GM19468 (cell line): ENCODE results near the gene CLMN.

Source experiments
- ATAC-seq: cut with Tn5 transposase; IDR thresholded peaks from one replicate; pipeline ENCODE4 v1.9.1; 2021; ENCODE audit warnings: mild to moderate bottlenecking, moderate library complexity, moderate number of reproducible peaks; ENCODE audit not compliant: unreplicated experiment; ENCODE audit errors: extremely low read depth

The CLMN gene

GRCh38 chr14:95346266-95346665 is 26.6 kb upstream of the CLMN start:
- ATAC-seq: no peak

GRCh38 chr14:95345032-95345431 is 25.3 kb upstream of the CLMN start:
- no peak for ATAC-seq

- no peak for ATAC-seq
Observed at GRCh38 chr14:95344536-95344935, 24.8 kb upstream of the CLMN start.

GRCh38 chr14:95341564-95341963 is 21.9 kb upstream of the CLMN start:
- ATAC-seq: no peak

GRCh38 chr14:95341115-95341514 is 21.4 kb upstream of the CLMN start:
- no peak for ATAC-seq

GRCh38 chr14:95340201-95340697 is 20.5 kb upstream of the CLMN start:
- no peak for ATAC-seq

- no peak for ATAC-seq
Observed at GRCh38 chr14:95339301-95339865, 19.7 kb upstream of the CLMN start.

GRCh38 chr14:95338436-95338835 is 18.7 kb upstream of the CLMN start:
- ATAC-seq: no peak

DNA sequence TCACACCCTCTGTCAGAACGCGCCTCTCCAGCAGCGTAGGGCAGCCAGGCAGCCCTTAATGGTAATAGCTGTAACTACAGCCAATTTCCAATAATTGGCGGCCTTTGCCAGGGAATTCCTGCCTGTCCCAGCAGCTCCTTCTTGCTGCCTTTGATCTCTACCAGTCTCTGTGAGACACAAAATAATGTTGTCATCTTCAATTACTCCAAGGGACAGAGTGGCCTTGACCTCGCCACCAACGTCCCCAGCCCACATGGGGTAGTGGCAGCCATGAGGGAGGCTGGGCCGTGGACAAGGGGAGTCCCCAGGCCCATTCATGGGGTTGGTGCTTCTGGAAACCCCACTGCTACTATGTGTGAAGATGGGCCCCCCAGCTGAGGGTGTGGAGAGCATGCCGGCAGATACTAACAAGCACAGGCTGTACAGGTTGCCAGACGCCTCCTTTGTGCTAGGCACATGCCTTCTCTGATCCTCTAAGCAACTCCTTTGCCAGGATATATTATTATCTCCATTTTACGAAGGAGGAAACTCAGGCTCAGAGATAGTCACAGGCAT is 17.4 kb upstream of the CLMN start:
- no peak for ATAC-seq

DNA sequence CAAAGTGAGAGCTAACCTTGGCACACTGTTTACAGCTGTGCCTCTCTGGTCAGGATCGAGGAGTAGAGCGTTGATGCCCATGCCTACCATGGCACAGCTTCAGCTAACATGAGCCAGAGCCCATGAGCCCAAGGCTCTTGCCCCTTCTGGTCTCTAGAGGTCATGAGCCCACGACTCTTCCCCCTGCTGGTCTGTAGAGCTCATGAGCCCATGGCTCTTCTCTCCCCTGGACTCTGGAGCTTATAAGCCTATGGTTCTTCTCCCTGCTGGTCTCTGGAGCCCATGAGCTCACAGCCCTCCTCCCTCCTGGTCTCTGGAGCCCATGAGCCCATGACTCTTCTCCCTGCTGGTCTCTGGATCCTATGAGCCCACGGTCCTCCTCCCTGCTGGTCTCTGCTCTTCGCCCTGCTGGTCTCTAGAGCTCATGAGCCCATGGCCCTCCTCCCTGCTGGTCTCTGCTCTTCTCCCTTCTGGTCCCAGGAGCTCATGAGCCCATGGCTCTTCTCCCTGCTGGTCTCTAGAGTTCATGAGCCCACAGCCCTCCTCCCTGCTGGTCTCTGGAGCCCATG is 16.6 kb upstream of the CLMN start:
- no peak for ATAC-seq

- no peak for ATAC-seq
Observed at GRCh38 chr14:95335071-95335470, 15.4 kb upstream of the CLMN start.

DNA sequence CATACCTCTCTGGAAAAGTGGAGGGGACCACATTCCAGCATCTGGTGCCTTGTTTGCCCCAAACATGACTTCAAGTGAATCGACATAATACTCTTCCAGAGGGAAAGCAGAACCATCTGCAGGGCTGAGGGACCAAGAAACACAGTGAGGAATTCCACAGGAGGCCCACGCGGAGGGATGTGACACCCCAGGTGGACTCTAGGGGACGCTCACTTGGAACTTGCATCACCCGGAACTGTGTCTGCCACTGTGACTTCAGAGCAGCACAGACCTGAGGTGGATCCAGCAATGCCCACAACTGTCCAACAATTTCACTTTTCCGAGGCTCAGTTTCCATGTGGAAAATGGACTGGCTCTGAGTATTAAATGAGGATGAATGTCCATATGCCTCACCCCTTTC is 14.3 kb upstream of the CLMN start:
- no peak for ATAC-seq

GRCh38 chr14:95332641-95333040 is 12.9 kb upstream of the CLMN start:
- no peak for ATAC-seq

DNA sequence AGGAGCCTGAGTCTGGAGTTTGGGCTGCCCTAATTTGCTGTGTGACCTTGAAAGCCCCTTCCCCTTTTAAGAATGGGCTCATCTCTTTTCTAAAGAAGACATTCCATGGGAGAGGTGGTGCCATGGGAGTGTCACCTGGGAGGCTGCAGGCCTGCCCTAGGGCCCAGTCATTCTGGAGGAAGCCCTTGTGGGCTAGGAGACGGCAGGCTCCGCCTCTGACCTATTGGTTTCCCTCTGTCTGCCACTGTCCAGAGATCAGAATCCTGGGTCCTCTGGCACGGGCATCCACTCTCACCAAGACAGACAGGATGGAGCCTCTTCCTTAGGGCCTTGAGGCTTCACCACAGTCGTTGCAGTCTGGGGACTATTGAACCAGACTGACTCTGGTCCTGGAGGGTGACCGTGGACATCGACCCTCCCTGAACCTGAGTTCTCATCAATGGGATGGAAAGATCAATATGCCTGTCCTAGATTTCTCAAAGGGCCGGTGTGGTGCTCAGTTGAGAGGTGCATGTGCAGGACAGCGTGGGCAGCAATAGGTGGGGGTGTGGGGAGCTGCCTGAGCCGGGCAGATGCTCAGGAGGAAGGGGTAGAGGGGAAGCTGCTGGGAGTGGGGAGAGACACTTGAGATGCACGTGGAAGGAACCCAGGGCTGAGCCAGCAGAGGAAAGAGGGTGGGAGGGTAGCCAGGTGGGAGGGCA is 12.2 kb upstream of the CLMN start:
- no peak for ATAC-seq

GRCh38 chr14:95330591-95331370 is 11.1 kb upstream of the CLMN start:
- ATAC-seq: no peak

- no peak for ATAC-seq
Observed at GRCh38 chr14:95329941-95330340, 10.2 kb upstream of the CLMN start.

GRCh38 chr14:95328729-95329503 is 9.2 kb upstream of the CLMN start:
- ATAC-seq: no peak

DNA sequence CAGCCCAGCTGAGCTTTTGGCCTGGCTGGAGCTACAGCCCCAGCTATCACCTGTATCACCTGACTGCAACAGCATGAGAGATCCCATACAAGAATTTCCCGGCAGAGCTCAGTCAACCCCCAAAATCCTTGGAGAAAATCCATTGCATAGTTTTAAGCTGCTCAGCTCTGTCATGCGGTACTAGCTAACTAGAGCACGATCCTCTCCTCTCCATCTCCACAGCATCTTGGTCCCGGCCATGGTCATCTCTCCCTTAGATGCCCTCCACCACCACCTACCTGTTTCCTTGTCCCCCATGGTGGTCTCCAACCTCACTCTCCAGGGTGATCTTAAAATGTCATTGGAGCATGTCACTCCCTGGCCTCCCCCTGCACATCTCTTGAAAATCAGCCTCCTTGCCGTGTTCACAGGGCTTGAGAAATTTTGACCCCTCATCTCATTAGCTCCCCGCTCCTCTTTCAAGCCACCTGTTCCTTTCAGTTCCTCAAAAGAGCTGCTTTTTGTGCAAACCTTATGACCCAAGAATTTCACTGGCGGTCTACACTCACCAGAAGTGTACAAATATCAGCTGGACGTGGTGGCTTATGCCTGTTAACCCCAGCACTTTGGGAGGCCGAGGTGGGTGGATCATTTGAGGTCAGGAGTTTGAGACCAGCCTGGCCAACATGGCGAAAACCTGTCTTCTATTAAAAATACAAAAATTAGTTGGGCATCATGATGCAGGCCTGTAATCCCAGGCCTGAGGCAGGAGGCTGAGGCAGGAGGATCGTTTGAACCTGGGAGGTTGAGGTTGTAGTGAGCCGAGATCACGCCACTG is 8.1 kb upstream of the CLMN start:
- peak; percentile 90 for ATAC-seq

- ATAC-seq: no peak
Observed at GRCh38 chr14:95326987-95327386, 7.3 kb upstream of the CLMN start.
